HG03139 (cell line): ENCODE results near the gene ABLIM2.
A peak's percentile ranks its signal among the peaks of the same experiment; 100 is the strongest.

Experiments used
- ATAC-seq: cut with Tn5 transposase; IDR thresholded peaks from one replicate; pipeline ENCODE4 v1.9.1; 2021; ENCODE audit not compliant: unreplicated experiment

The ABLIM2 gene

DNA sequence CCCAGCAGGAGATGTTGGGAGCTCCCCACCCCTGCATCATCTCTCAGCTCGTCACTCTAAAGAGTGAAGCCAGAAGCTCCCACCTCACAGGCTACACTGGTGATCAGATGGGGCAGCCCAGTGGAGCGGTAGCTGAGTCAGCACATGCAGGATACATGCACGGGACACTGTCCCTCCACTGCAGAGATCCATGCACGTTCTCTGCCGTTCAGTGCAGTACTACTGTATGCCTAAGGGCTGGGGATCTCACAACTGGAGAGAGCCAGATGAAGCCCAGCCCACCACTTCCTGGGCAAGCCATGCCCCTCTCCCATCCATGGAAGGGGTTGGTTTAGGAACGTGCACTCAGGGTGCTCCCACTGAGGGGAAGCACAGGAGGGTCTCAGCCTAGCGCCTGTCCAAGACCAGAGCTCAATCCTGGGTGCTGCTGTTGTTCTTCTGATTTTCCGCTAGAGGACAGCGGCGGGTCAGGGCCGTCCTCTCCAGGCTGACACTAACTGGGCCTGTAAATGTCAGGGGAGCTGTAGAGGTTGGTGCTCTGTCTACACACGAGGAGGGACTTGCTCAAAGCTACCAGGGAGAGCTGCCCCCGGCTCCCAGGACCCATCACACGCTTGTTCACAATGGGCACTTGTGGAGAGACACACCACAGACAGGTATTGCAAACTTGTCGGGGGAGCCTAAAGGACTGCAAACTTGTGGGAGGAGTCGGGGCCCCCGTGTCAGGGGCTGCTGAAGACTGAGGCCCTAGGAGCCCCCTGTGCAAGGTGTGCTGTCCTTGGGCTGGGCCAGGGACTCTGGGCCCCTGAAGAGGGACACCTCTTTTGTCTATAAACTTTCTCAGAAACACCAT is 18.2 kb upstream of the ABLIM2 start:
- ATAC-seq, result peak; percentile 64

DNA sequence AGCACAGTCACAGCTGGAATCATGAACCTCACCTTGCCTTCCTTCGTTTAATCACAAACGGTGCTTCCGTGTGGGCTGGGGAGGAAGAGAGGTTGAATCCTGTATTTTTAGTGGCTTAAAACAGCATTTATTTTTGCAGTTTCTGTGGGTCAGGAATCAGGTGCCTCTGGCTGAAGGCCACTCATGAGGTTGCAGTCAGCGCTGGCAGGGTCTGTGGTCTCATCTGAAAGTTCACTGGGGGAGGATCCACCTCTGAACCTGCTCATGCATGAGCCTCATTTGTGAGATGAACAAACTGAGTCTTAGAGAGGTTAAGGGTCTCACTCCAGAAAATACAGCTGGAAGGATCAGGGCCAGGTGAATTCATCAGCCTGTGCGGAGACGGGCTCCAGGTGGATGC is 17.1 kb upstream of the ABLIM2 start:
- no peak for ATAC-seq

DNA sequence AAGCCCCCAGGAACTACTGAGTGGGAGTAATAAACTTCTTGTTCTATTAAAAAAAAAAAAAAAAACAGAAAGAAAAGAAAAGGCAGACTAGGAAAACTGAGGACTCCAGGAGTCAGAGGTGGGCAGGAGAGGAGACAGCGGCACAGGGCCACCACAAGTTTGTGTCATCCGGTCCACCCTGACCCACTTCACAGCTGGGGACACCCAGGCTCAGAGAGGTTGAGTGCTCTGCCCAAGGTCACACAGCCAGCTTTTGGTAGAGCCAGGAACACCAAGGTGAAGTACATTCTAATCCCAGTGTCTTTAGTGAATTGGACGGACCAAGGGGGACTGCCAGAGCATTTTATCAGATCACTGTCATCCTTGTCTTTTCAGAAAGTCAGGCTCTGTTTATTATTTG is 16.4 kb upstream of the ABLIM2 start:
- no peak for ATAC-seq

DNA sequence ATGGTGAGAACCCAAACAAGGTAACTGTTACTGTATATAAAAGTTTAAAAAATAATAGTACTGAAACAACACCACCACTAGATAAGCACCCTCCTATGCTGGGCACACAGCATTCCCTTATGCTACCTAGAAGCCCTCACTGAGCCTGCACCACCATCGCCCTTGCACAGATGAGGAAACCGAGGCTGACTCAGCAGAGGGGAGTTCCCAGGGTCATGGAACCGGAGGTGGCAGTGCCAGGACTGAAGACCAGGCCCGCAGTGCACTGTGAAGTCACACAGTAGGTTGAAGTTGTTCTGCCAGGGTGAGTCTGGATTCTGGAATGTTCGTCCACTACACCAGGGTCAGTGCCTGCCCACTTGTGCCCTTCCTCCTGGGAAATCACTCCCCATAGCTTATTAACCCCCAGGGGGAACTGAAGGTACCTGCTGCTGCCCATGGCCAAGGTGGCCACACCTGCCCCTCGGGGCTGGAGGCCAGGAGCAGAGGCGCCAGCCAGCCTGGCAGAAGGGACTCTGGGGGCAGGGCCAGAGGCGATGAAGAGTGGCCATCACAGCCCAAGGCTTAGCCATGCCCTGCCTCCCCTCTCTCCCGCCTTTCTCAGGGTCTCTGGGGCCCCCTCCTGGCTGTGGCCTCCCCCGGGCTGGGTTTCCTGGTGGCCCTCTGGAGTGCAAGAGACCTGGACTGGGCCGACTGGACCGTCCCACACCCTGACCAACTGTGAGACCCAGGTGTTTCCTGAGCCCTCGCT is 15.1 kb upstream of the ABLIM2 start:
- no peak for ATAC-seq

DNA sequence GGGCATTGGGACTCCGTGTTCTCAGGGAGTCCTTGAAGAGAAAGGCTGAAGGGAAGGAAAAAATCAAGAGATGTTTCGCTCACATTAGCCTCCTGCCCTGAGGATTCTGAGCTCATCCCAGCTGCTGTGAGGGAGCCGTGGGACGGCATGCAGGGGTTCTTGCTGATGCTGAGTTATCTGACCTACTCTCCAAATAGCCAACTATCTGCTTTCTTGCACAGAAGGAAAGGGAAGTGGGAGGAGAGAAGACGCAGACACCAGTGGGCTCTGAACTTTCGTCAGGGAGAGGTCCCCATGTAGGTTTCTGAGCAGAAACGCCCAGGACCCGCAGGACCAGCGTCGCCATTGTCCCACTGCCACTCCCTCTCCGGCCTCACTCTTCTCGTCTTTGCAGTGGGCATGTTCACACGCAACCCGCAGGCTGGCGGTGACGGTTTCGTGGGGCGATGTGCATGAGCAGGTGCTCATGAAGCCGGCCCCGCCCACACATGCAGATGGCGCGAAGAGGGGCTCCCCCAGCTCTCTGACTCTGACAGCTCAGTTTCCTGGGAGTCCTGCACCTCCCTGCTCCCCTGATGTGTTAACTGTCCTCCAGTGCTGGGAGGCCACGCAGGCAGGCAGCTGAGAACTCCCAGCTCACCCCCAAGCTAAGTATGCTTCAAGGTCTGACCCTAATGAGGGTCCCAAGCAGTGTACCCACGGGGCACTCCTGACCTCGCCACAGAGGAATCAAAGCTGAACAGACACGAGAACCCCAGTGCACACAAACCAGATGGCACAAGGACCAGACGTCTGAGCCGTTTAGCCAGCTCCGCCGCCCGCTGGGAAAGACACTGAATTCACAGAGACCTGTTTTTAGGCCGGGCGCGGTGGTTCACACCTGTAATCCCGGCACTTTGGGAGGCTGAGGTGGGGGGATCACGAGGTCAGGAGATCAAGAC is 13.6 kb upstream of the ABLIM2 start:
- peak; percentile 61 for ATAC-seq

DNA sequence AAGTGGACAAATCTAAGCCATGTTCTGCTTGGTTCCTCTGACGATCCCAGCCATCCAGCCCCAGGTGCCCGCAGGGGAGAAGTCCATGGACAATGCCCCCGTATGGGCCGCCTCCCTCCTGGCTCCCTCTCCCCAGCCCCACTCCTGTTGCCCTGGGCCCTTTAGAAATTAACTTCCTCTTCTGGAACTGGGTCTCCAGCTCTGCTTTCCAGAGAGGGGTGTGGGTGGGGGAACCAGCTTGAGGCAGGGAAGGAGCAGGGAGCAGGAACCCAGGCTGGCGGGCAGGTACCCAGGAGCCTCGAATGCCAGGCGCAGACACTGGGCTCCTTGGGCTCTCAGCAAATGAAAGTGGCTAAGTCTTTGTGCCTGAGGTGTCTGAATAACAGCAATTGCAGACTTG is 12.7 kb upstream of the ABLIM2 start:
- no peak for ATAC-seq

DNA sequence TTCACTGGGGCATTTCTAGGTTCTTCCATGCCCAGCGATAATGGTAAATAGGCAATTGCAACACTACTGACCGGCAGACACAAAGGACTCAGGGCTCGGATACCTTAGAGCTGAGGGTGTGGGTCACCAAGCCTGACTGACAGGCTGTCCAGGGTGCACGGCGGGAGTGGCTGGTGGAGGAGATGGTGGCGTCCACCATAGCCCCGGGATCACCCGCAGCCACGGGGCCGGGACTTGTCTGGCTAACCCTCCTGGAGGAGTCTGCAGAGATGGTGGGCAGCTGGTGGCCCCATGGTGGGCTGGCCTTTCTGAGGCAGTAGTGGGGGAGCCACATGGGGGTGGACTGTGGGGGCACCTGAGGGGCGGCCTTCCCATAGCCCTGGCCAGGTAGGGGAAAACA is 11.7 kb upstream of the ABLIM2 start:
- ATAC-seq, result no peak

DNA sequence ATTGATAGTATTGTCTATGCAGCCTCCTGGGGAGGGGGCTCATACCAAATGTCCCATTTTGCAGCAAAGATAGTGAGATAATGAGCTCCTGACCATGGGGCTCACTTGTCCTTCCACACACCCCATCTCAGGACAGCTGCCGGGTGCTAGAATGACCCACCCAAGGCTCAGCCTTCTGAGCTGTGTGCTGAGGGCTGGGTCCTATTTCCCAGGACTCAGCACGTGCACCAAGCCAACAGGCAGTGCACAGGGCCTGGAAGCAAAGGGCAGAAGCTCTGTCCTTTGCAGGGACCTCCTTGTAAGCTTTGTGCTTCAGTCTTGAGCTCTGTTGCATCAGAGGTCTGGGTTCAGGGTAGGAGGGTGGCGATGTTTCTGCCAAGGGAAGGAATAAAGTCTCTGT is 11.2 kb upstream of the ABLIM2 start:
- ATAC-seq, result no peak

DNA sequence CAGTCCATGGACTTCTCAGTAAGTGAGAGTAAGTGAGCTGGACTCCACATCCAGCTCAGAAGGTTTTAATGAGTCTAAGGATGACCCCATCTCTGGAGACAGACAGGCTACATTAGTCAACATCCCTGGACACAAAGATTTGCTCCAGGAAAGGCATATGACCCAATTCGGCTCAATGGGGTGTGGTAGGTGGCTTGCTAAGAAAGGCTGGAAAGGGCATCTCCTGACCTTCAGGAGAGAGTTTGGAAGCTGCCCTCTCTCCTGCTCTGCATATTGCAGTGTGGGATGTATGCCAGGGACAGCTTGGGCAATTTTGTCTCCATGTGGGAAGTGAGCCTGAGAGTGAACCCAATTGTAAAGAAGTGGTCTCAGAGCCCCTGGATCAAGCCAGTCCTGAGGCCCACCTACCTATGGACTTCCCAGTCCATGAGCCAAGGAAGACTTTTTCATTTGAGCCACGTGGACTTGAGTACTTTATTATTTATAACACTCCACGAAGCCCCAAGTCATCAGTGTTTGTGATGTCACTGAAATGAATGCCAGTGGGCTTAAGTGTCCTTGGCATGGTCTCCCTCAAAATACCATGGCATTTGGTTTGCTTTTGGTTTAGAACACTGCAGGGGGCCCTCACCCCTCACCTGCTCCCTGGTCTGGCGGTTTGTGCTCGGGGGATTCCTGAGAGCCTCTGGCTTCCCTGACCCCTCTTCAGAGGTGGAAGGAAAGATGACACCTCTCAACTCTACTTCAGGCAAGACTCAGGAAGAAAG is 10.4 kb upstream of the ABLIM2 start:
- ATAC-seq, result no peak

DNA sequence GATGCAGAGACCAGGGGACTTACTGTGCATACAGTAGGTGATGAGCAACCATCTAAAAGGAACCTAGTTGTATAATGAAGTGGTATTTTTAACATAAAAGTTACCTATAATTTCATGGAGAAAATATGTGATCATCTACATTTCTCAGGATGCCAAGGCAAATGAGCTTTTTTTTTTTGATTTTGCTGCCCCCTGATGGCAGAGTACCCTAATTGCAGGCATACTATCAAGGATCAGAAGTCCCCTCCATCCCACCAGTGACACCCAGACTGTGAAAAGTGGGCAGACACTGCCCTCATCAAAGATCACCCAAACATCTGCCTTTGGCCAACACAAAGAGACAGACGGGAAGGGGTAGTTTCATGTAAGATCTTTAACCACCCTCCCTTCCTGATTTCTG is 9.6 kb upstream of the ABLIM2 start:
- ATAC-seq, result no peak

DNA sequence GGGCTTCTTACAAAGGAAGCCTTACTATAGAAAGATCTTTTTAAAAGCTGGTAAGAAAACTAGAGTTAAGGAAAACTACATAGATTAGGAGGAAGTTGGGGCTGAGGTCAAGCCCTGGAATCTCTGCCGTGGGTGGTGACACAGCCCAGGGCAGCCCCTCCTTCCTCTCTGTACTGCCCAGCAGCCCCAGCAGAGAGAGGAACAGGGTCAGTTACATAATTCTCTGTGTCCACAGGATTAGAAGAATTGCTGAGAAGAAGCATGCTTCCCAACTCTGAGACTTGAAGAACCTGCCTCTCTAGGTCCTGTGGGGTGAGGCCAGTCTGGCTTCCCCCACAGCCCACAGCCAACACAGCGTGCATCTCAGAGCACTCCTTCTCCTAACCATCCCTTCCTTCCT is 9.2 kb upstream of the ABLIM2 start:
- no peak for ATAC-seq

DNA sequence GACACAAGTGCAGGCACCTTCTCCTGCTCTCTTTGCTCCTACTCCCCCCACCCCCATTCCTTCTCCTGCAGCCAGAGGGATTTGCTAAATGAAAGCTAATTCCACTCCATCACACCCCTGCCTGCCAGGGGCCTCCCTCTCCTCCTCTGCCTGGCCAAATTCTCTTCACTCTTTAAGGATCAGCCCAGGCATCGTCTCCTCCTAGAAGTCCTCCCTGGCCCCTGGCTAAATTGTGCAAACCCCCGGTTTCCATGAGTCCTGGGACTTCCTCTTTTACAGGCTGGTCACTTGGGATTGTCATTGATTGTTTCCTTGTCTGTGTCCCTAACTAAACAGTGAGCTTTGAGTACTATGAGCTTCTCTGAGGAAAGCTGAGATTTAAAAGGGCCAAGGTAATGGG is 8.7 kb upstream of the ABLIM2 start:
- no peak for ATAC-seq

DNA sequence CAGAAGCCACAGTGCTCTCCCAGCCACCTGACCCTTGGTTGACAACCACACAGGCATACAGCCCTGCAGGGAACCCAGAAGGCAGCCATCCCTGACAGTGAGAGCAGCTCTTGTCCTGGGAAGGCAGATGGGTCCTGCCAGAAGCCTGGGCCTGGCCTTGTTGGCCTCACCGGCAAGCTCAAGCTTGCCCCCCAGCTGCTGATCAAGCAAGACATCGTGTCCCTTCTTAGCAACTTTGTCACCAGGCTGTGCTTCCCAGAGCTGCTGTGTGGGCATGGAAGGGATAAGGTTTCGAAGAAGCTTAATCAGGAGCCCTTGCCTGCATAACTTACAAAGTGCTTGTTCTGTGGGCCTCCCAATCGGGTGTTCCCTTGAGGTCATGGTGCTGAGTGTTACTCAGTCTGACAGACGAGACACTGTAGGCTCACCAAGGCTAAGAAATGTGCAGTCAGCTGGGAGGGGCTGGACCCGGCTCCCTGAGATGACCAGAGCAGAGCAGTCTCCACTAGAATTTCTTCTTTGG is 6.8 kb upstream of the ABLIM2 start:
- no peak for ATAC-seq

DNA sequence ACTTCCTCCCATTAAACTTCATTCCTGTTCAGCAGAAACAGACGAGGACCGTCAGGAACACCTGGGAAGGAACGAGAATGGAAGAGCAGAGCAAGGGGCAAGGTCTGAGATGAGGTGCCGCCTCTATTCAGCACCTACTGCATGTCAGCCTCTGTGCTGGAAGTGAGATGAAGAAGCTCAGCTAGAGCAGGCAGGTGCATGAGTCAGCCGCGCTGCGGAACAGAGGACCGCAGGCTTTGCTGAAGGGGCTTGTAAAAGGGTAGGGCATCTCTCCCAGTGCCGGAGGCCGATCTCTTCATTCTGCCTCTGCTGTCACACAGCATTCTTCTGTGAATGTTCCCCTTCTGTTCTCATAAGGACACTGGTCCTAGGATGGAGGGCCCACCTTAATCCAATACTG is 6.1 kb upstream of the ABLIM2 start:
- no peak for ATAC-seq

DNA sequence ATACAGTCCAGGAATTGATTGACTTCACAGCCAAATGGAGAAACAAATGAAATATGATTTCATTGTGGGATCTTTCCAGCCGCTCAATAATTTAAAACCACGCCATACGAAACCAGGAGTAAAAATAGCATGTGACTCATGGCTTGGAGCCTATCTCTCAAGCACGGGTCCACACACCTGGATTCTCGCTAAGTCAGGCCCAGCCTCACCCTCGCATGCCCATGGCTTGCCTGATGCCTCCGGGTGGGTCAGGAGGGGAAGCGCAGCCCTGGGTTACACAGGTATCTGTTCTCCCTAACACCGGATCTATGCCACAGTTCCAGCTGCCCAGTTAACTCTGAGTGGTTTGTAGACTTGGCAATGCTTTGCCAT is 5.6 kb upstream of the ABLIM2 start:
- no peak for ATAC-seq

DNA sequence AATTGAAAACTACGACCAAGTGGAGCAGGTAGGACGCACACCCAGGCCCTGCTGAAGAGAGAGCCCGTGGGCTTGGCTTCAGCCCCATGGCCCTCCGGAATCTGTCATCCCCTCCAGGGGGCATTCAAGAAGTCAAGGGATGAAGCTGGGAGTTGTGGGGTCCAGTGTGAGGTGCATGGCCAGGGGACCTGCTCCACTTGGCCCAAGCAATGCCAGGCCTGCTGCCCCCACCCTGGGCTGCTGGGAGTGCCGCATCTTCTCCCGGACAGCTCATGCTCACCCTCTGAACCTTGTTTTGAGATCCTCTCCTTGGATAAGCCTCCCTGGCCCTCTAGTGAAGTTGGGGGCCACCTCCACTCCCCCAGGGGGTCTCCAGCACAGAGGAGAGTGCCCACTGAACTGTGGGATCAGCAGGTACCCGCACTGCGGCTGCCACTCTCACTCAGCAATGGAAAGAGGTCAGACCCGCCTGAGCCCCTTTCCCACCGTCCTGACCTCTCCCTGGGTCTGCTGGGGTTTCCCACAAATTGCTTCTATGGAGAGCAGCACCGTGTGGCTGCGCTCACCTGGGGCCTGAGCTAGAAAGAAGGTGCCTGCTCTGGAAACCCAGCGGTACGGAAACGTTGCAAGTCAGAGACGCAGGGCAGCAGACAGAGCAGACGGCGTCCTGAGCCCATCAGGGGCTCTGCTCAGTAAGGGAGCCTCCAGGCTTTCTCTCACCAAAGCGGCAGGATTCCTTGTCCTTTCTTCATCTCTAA is 5.0 kb upstream of the ABLIM2 start:
- ATAC-seq, result no peak

DNA sequence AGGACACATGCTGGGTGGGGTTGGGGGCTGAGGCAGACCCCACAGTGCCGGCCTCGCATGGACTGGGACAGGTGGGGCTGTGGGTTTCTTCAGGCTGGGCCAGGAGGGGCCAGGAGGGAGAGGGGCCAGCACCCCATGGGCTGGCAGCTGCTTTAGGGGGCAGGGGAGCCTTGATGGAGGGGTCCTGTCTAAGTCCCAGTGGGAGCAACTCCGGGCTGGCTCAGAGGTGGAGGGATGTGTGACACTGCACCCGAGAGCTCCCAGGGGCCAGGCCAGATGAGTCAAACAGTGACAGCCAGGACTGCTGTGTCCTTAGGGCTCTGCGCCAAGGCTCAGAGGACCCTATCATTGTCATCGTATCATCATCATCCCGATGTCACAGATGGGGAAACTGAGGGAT is 4.4 kb upstream of the ABLIM2 start:
- ATAC-seq, result no peak

DNA sequence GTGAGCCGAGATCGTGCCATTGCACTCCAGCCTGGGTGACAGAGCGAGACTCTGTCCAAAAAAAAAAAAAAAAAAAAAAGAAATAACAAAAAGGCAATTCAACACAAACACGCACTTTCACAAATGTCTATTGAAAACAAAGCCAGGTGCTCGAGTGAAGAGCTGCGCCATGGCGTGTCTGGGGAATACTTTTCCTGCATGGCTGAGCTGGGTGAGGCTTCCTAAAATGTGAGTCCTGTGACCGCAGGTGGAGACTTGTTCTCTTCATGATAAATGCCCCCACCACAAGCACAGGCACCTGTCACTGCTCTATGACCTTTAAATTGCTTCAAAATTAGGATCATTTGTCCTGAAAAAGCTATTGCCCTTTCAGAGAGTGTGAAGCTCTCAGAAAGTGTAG is 4.0 kb upstream of the ABLIM2 start:
- ATAC-seq, result no peak

DNA sequence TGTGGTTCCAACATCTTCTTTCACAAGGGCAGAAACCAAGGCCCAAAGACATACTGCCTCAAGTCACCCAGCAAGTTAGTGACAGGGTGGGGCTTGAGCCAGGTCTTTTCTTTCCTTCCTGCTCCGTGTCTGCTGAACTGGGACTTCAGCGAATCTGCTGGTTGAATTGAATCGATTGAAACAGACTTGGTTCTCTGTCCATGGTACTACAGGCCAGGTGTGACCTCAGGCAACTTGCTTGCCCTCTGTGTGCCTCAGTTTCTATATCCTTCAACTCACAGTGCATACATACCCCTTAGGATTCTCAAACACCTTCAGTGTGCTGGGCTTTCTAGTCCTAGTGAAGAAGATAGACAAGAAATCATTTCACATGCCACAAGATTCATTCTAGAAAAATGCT is 2.0 kb upstream of the ABLIM2 start:
- no peak for ATAC-seq

DNA sequence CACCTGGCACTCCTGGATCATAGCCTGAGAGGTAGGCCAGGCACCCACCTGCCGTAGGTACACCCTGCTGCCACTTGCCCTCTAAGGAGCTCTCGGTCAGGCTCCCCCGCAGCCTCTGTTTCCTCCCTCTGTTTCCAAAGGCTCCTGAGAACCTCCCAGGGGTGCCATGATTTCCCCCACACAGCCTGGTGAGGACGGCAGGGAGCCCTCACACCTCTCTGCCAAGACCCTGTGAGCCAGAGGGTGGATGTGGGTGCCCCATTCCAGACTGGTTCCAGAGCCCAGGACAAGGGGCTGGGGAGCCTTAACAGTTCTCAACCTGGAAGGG is 1.6 kb upstream of the ABLIM2 start:
- no peak for ATAC-seq
